Mammary epithelial cell (primary cell): Measurements from ENCODE around the gene CLCA1.

Experiments
- CTCF ChIP-seq, 2 donors: IDR thresholded peaks in 1 of 2; conservative IDR thresholded peaks in 1 of 2; 2 replicates each; pipeline ENCODE4 v1.5.1; 2011 to 2012; ENCODE audit warnings: inconsistent platforms in 2 of 2, low read length in 2 of 2, mild to moderate bottlenecking in 2 of 2, control low read depth in 1 of 2, low read depth in 1 of 2; ENCODE audit not compliant: insufficient read depth in 1 of 2; ENCODE audit errors: extremely low read depth in 1 of 2
- EZH2 ChIP-seq: IDR thresholded peaks from 2 replicates; pipeline ENCODE4 v1.6.1; 2012; ENCODE audit warnings: low read length, inconsistent platforms, borderline replicate concordance

DNA sequence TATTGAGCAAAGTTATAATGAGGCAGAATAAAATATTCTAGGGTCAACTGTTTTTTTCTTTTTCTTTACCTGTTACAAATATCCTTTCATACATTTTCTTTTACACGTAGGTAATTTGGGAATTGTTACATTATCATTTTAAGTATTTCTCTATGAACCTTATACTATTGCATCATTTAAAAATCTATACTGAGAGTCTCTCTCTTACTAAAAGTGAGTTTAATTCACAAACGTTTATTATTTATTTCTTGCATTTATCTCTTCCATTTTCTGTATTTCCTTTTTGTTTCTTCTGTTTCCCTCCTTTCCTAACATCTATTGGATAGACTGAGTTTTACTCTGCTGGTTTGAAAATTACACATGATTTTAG, 52.8 kb downstream of the CLCA1 start:
- TF ChIP-seq CTCF (conservative IDR thresholded peaks at IDR 0.05 in 1 of 2, IDR thresholded peaks at IDR 0.05 in 1 of 2; ENCODE audit: extremely low read depth in 1 of 2, insufficient read depth in 1 of 2, low read depth in 1 of 2, low read length in 2 of 2) (no peak), EZH2 (no peak)
